Posterior vena cava (tissue), 2 donors: Measurements from ENCODE around the gene LRRC28. TPM values are rescaled to one million over a fixed set of nuclear protein-coding genes. Genes with fewer than 3 reads are reported as not detected.

Experiments used
- DNase-seq: peaks from one replicate; pipeline ENCODE4 v3.0.0-alpha.2; 2020; ENCODE audit warnings: low spot score
- intact Hi-C, 2 donors: fragments of 100-400 bp; cut with DNase I; formaldehyde crosslinking; loops; one replicate each; pipeline versions ENCODE4 v1.14.1 to v1.14.2; 2022 to 2023
- total RNA-seq, 2 donors: library from RNA; stranded (reverse); fragmentation: NEBNext Ultra II Directional; extraction: Animal tissue kit (Norgen Biotek cat#: 25700); gene quantifications; one replicate each; pipeline ENCODE4 v1.2.1, GENCODE V29; 2021
- donor health status: DM: yes; HTN: yes; CAD: no.
- donor health status: DM: yes; HTN: yes; CAD: no.

The LRRC28 gene
- total RNA-seq, 2 donors from 2014 or later: 14.6 to 19.8 TPM

DNA sequence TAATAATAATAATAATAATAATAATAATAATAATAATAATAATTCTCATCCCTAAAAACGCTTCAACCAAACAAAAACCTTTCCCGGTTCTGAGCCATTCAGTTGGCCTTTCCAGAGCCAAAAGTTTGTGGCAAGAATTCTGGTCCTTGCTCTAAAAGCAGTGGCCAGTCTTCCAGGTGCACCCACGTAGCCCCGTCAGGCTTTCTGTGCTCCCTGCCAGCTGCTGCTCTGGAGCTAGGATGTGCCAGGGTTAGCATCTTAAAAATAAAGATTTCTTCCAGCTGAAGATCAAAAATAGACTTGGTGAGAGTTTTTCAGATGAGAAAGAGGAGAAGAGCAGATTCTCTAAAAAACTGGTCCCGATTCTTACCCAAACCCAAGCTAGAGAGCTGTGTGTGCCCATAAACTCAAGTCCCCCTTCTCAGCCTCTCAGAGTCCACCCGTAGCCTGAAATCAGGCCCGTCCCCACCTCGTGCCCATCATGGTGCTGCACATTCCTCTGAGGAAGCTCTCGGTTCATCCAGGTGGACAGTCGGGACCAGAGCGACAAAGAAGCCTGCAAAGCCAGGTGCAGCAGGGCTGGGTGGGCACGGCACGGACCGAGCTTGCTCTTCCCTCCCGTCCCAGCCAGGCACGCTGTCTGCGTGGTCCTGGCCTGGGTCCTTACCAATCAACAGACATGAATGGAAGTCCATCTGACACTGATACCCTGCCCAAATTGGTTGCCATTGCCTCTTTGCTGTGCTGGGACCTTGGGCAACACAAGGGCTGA lies 155.6 kb downstream of the LRRC28 start:
- DNase-seq: no peak
- intact Hi-C loops: loop anchor here in 1 of 2 donors (10.0 kb wide), 1 partner anchor 248 kb away; no protein-coding TSS in a partner anchor

DNA sequence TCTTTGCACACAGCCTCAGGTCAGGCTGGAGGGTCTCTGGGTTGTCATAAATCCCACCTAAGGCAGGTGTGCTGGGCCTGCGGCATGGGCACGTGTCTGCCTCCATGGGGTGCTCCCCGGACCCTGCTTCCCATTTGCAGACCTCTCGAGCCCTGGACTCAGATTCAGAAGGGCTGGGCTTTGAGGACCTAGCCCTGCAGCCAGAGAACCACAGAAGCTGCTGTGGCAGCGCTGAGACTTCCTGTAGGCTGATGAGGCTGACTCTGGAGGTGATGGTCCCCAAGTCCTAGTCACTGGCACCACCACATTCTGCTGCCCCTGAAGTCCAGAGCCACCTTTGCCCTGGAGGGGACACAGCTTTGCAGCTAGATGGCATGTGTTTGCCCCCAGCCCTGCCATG lies 156.4 kb downstream of the LRRC28 start:
- no peak for DNase-seq
- intact Hi-C loops: loop anchor here in 1 of 2 donors (10.0 kb wide), 1 partner anchor 247 kb away; no protein-coding TSS in a partner anchor

DNA sequence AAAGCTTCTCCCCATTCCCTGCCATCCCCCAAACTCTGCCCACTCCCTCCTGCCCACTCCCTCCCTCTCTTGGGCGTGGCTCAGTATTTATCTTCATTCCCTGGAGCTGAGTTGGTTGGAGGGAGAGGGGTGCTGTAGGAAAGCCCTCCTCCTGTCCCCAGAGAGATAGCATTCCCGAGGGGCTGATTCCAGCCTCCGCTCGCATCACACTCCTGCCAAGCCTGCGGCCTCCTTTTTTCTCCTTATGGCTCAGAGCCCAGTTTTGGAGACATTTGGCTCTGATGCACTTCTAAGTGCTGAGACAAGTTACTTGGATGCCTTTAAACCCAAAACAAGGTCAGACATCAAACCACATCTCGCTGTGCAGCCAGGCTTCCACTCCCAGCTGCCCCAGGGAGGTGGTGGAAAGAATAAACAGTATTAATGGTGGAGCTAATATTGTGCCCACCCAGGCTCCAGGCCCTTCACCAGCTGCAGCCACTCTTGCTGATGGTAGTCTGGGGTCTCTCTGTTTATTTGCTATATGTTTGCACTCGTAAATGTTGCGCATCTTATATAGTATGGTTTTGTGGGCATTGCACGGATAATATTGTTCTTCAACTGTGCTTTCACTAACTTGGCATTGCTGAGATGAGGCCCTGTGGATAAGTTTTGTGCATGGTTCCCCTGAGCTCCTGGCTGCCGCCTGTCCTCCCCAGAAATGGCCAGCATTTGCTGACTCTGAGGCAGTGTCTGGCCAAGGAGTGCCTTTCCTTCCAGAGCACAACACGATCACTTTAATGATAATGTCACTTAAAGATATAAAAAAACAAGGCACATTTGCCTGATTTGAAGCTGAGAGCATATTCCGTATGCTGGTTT lies 157.2 kb downstream of the LRRC28 start:
- intact Hi-C loops: loop anchor here in 1 of 2 donors (10.0 kb wide), 1 partner anchor 246 kb away; no protein-coding TSS in a partner anchor
- peak; percentile 78 for DNase-seq

DNA sequence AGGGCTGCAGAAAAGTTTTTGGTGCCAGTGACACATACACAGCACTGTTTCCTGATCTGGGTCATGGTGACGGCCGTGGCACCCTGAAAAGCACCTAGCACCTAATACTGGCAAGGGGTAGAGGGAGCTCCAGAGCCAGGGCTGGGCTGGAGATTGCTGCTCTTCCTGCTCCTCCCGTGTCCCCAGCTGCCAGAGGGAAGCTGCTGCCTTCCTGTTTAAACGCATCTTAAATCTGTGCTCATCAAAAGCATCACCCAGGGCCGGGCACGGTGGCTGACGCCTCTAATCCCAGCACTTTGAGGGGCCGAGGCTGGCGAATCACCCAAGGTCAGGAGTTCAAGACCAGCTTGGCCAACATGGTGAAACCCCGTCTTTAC lies 157.8 kb downstream of the LRRC28 start:
- intact Hi-C loops: loop anchor here in 1 of 2 donors (10.0 kb wide), 1 partner anchor 246 kb away; no protein-coding TSS in a partner anchor
- DNase-seq: peak; percentile 91

DNA sequence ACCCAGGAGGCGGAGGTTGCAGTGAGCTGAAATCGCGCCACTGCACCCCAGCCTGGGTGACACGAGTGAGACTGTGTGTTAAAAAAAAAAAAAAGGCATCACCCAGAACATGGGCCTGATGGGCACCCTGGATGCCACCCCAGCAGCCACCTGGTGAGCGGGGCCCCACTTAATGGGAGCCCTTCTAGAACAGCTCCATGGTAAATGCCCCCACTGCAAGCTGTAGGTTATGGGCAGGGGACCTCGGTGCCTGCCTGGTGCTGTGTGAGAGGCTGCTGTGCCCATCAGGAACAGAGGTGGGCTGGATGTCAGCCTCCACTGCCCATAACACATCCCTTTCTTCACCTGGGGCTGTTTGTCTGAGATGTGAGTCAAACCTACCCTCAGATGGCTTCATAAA lies 158.3 kb downstream of the LRRC28 start:
- intact Hi-C loops: loop anchor here in 1 of 2 donors (10.0 kb wide), 1 partner anchor 245 kb away; no protein-coding TSS in a partner anchor

DNA sequence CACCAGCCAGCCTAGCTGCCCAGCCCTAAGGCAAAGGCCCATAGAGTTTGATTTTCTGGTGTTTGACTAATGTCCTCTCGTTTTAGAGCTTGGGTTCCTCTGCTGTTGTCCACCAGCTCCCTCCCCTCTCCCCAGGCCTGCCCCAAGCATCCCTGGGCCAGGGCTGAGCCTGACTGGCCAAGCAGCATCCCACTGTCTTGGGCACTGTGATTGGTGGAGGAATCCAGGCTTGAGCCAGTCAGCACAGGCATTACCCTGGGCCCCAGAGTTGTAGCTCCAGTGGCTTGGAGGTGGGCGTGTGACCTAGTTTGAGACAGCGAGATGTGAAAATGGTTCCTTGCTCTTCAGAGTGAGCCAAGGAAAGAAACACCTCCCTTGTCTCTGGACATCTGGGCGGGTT lies 159.2 kb downstream of the LRRC28 start:
- intact Hi-C loops: no loop called here
- DNase-seq: no peak

More for the DNA sequence above, 158.3 kb downstream of the LRRC28 start:
- DNase-seq: no peak

GRCh38 chr15:99411234-99411633 lies 160.0 kb downstream of the LRRC28 start:
- no peak for DNase-seq
- intact Hi-C loops: no loop called here

- intact Hi-C loops: no loop called here
- DNase-seq: no peak
Measured at GRCh38 chr15:99412082-99412481, 160.8 kb downstream of the LRRC28 start.

DNA sequence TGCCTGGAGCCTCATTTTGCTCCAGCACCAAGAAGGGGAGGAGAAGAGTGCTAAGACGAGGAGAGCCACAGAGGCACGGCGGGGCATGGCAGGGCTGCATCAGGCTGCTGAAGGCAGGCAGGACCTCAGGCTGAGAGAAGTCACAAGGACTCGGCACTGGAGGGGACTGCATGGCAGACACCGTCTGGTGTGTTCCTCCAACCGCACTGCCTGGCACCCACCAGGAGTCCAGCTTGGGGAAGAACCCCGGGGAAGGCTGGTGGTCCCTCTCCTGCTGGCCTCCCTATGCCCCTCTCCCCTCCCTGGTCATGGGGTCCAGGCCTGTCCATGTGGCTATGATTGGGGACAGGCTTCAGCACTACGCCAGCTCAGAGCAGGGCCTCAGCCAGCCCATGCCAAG lies 161.3 kb downstream of the LRRC28 start:
- DNase-seq: no peak
- intact Hi-C loops: no loop called here

DNA sequence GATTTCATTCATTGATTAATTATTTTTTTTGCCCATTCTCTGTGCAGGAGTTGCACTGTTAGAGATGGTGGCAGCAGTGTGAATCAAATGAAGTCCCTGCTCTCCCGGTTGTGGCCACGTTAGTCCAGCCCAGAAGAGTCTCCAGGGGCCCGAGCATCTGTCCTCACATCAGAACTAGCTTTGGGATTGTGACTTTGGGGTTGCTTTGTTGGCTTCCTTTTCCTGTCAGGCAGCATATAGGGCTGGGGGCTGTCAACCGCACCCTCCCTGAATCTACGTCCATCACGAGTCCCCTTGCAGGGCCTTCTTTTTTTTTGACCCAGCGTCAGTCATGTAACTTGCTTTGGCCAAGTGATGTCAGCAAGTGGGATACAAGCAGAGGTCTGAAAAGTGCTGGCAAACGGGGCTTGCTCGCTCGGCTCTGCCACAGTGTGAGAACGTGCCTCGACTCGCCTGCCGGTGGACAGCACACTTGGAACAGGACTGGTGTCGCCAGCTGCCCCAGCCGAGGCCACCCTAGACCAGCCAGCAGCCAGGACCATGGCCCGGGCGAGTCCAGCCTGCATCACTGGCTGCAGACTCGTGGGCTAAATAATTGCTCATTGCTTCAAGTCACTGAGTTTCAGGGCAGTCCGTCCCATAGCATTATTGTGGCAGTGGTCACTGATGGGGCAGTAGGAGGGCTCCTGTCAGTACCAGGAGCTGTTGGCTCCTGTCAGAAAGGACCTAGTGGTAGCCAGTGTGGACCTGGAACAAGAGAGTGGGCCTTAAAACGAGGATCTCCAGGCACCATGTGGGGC lies 162.9 kb downstream of the LRRC28 start:
- intact Hi-C loops: no loop called here
- no peak for DNase-seq

DNA sequence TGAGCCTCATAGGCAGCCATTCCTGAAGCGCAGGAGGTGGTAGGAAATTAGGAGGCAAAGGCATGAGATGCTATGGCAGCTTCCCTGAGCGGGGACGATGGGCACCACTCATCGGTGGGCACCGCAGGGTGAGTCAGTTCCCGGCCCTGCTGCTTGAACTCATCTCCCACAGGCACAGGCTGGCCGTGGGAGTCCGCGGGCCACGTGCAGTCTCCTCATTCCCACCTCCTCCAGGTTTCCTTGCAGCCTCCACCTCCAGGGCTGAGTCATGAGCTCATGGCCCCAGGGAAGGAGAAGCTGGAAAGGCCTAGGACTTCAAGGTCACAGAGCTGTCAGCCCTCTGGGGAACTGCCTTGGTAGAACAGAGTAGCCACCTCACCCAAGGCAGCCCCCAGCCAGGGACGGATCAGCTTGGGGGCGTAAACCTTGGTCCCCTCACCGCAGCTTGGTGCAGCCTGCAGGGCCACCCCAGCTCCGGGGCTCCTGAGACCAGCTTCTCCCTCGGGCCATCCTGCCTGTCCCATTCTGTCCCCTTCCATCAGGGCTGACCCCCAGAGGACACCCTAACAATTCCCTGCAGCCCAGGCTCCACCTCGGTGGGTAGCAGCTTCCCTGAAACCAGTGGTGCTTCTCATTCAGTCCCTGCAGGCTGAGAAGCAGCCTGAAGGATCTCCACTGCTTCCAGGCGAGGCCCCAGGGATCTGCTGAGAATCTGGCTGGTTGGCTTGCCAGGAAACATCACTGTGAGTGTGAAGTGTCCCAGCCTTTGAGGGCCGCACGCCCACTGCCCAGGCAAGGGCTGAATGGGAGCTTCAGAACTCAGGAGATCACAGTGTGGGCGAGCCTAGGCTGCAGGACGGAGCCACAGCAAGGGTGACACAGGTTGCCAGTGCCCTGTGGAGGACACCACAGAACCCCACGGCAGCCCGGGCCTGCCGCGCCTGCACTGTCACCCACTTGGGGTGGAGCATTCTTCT lies 163.8 kb downstream of the LRRC28 start:
- intact Hi-C loops: no loop called here
- peak; percentile 79 for DNase-seq

- DNase-seq: peak; percentile 84
- intact Hi-C loops: no loop called here
Measured at GRCh38 chr15:99416191-99417188, 165.2 kb downstream of the LRRC28 start.

DNA sequence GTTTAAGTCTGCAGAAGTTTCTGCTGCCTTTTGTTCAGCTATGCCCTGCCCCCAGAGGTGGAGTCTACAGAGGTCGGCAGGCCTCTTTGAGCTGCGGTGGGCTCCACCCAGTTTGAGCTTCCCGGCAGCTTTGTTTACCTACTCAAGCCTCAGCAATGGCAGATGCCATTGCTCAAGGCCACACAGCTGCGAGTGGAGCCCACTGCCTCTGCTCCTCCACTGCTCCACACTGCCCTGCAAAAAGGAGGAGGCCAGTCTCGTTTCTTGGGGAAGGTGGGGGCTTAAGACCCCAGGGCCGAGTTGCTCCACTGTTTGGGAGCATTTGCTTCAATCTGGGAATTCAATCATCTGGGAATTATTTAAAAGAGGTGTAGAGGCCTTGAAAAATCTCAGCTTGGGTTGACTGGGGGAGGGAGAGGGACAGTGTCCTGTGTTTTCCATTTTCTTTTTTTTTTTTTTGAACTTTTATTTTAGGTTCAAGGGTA lies 169.9 kb downstream of the LRRC28 start:
- intact Hi-C loops: loop anchor here in 1 of 2 donors (5.0 kb wide), 1 partner anchor 1611 kb away; no protein-coding TSS in a partner anchor
- DNase-seq: peak; percentile 60

DNA sequence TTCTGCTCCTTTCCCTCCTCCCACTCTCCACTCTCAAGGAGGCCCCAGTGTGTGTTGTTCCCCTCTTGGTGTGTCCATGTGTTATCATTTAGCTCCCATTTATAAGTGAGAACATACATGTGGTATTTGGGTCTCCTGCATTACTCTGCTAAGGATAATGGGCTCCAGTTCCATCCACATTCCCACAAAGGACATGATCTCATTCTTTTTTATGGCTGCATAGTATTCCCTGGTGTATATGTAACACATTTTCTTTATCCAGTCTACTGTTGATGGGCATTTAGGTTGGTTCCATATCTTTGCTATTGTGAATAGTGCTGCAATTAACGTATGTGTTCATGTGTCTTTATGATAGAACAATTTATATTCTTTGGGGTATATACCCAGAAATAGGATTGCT lies 170.5 kb downstream of the LRRC28 start:
- intact Hi-C loops: loop anchor here in 1 of 2 donors (5.0 kb wide), 1 partner anchor 1611 kb away; no protein-coding TSS in a partner anchor
- no peak for DNase-seq

DNA sequence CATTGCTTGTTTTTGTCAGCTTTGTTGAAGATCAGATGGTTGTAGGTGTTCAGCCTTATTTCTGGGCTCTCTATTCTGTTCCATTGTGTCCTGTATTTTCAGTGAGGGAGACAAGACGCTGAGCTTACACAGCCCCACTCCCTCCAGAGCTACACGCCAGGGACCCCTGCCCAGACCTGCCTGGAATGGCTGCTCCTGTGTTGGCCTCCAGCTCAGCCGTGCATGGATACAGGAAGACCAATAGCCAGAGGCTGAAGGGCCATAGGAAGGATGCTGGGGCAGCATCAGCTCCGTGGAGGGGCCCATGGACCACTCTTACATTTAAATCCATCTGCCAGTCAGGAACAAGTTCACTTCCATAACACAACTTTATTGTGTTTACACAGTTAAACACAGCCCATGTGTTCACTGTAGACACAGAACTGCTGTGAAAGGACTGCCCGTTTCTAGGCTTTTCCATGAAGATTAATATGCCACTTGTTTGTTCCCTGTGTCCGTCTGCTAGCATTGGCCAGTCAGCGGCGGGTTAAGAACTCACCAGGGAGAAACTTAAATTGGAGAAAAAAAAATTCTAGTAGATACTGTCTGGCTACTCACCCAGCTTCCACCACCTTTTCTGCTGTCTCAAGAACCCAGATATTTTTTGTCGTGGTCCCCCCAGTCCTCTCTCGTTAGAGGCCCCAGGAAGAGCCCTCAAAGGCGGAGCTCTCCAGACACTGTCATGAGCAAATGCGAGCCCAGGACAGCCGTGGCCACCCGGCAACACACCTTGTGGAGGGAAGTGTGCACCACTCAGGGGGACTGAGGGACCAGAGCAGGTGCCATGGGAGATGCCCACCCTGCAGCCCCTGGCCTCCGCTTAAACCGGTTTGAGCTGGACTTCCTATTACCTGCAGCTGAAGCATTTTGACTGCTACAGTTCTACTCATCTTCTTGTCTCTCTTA lies 172.2 kb downstream of the LRRC28 start:
- intact Hi-C loops: loop anchor here in 1 of 2 donors (5.0 kb wide), 1 partner anchor 1609 kb away; no protein-coding TSS in a partner anchor
- DNase-seq: peak; percentile 49
